Measurements from ENCODE around the gene FBXL19.
"Not testable (repeated sequence)": the region's sequence is repeated elsewhere in the genome, so short reads cannot be mapped to it uniquely, and the experiment has no call there.

The FBXL19 gene, protein sequence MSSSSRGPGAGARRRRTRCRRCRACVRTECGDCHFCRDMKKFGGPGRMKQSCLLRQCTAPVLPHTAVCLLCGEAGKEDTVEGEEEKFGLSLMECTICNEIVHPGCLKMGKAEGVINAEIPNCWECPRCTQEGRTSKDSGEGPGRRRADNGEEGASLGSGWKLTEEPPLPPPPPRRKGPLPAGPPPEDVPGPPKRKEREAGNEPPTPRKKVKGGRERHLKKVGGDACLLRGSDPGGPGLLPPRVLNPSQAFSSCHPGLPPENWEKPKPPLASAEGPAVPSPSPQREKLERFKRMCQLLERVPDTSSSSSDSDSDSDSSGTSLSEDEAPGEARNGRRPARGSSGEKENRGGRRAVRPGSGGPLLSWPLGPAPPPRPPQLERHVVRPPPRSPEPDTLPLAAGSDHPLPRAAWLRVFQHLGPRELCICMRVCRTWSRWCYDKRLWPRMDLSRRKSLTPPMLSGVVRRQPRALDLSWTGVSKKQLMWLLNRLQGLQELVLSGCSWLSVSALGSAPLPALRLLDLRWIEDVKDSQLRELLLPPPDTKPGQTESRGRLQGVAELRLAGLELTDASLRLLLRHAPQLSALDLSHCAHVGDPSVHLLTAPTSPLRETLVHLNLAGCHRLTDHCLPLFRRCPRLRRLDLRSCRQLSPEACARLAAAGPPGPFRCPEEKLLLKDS

DNA sequence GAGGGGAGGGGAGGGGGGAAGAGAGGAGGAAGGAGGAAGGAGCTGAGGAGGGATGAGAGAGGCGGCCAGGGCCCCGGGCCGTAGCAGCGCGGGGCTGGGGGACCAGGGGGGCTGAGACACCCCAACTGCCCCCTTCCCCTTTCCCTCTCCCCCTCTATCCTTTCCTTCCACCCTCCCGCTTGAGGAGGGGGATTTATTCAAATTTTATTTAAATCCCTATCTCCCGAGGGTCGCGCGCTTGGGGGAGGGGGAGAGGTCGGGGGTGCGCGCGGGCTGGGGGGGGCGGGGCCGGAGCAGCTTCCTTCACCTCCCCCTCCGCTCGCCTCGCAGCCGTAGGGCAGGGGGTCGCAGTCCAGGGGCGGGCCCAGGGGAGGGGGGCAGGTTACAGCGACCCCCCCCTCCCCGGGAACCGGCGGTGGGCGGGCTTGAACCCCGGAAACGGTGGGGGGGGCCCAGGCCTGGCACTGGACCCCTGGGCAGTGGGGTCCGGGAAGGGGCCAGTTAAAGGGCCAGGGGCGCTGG is at the start of gene FBXL19:
Gene FBXL19, plus strand, starts transcription at position 19 of the 522 bp plus-strand sequence. CDS start 2,183 bp downstream, outside the sequence.
- no peak for DNase-seq (ENCODE audit: low read depth in 2 of 2)

DNA sequence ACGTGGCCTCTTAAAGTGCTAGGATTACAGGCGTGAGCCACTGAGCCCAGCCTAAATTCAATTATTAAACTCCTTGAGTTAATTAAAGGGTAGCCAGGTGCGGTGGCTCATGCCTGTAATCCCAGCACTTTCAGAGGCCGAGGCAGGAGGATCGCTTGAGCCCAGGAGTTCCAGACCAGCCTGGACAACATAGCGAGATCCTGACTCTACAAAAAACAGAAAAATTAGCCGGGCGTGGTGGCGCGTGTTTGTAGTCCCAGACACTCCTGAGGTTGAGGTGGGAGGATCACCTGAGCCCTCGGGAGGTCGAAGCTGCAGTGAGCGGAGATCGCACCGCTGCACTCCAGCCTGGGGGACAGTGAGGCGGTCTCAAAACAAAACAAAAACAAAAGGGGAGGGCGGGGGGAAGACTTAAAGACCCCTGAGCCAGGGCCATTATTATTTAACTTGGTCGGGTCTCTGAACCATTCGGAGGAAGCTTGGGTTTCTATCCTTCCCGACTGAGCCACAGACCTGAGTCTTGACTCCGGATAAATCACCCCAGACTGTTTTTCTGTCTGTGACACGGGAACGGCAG is 49.0 kb upstream of the FBXL19 start:
- DNase-seq (ENCODE audit: low read depth in 2 of 2), result no peak

DNA sequence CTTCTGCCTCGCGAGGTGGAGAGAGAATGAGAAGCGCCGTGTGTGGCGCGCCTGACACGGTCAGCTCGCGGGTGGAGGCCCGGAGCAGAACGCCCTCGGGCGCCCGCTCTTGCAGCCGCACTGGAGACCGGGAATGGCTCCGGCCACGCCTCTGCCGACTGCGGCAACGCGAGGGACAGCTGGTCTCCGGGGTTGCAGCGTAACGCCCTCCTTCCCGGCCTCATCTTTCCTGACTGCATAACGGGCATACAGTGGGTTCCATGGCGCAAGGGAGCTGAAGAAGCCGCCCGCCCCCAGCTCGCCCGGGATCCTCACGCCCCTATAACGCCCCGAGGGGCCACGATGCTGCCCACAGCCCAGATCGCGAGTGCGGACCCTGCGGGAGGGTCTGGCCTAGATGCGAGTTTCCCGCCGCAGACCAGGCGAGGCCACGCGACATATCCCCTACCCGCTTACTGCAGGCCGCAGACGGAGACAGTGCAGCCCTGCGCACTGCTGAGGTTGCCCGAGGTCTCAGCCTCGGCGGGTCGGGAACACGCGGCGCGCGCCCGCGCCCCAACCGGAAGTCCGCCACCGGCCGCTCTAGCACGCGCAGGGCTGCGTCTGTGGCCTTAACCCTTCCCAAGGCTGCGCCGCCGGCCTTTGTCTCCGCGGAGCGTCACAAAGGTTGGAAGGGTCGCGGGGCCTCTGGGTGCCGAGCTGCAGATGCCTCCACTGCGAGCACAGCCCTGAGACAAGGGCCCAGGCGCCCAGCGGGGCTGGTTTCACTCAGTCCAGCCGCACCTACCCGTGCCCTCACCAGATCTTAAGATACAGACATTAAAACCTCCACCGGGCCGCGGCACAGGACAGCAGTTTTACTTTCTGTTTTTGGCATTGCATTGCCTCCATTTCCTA is 48.3 kb upstream of the FBXL19 start:
- DNase-seq (ENCODE audit: low read depth in 2 of 2), result peak; percentile 76 to 82

DNA sequence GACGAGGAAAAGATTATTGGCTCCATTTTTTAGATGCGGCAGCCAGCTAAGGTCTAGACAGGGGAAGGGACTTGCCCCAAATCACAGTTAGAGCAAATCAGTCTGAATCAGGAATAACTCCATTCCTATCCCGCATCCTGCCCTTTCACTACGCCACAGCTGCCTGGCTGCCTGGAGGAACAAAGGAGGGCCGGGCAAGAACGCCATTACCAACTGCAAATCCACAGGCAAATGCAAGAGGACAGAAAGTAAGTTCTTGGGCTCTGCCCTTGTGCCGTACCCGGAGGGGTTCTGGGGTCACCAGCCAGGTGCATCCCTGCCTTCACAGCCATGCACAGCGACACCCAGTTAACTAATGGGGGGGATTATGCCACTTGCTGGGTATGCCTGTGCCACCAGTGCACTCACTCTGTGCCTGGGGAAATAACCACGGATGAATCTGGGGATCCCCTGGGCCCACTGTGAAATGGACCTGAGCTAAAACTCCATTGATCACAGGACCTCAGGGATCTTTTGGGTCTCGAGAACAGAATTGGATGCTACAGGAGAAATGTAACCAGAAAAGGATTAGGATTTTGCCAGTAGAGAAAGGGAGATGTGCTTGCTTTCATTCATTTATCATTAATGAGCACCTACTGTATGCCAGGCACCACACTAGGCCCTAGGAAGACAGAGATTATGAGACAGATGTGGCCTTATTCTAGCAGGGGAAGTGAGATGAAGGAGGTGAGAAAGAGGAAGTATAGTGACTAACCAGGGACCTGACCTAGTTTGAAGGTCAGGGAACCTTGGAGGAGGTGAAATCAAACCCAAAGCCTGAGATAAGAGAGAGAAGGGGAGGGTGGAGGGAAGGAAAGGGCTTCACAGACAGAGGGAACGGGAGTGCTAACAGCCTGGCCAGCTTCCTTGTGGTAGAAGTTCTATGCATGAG is 47.2 kb upstream of the FBXL19 start:
- DNase-seq (ENCODE audit: low read depth in 2 of 2), result no peak

DNA sequence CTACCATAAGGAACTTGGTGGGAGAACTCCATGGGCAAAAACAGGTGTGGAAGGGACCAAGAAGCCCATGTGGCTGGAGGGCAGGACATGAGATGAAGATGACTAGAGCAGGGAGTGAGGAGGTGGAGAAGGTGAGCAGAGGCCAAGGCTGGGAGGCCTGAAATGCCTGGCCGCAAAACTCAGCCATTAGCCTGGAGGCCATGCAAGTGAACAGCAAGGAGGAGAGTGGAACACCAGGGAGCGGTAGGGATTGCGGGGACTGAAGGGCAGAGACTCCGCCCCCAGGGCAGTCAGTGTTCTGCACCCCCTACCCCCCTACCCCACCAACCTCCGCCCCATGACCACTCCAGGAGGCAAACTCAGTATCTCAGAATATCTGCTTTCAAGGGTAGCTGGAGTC is 46.5 kb upstream of the FBXL19 start:
- DNase-seq (ENCODE audit: low read depth in 2 of 2), result no peak

DNA sequence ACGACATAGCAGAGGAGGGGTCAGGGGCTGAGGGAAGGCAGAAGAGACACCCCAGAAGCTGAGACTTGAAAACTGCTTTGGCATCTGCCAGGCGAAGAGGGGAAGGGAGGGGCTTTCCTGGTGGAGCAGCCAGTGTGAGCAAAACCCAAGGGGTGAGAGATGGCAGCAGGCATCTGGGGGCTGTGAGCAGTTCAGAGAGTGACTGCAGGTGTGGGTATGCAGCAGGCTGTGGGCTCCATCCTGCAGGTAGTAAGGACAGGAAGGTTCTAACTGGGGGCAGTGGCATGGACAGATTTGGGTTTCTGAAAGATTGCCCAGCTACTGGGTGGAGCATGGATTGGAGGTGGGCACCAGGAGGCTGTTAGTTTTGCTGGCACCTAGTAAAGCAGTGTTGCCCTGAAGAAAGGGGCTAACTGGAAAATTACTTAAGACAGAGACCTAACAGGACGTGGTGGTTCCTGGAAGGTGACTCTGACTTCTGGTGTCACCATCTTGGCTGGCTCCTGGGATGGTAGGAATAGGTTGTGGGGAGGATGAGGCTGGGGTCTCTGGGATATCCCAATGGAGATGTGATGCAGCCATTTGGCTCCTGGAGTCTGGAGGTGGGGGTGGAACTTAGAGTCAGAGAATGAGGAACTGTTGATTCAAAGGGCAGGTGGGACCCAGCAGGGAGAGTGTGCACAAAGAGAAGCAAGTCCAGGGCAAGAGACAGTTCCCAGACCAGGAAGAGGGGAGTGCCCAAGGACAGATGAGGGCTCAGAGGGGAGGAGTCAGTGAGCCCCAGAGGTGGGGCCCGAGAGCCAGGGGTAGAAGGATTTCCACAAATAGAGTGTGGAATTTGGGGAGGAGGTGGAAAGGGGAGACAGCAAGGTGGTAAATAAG is 40.7 kb upstream of the FBXL19 start:
- DNase-seq (ENCODE audit: low read depth in 2 of 2), result no peak

DNA sequence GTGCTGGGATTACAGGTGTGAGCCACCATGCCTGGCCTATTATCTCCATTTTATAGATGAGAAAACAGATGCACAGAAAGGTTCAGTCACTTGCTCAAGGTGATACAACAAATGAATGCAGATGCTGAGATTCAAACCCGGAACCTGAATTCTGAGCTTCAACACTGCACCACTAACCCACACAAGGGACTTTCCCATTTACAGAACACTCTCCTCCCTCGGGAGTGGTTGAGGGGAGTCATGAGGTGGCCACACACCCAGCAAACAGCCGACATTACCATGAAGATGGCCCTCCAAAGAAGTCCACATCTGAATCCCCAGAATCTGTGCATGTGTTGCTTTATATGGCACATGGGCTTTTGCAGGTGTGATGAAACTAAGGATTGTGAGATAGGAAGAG is 38.6 kb upstream of the FBXL19 start:
- no peak for DNase-seq (ENCODE audit: low read depth in 2 of 2)

DNA sequence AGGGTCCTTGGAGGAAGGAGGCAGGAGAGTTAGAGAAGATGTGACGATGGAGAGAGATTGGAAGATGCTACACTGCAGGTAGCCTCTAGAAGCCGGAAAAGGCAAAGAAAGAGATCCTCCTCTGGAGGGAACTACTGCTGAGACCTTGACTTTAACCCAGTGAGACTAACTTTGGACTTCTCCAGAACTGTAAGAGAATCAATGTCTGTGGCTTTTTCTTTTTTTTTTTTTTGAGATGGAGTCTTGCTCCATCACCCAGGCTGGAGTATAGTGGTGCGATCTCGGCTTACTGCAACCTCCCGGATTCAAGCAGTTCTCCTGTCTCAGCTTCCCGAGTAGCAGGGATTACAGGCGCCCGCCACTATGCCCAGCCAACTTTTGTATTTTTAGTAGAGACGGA is 38.2 kb upstream of the FBXL19 start:
- DNase-seq (ENCODE audit: low read depth in 2 of 2), result no peak

DNA sequence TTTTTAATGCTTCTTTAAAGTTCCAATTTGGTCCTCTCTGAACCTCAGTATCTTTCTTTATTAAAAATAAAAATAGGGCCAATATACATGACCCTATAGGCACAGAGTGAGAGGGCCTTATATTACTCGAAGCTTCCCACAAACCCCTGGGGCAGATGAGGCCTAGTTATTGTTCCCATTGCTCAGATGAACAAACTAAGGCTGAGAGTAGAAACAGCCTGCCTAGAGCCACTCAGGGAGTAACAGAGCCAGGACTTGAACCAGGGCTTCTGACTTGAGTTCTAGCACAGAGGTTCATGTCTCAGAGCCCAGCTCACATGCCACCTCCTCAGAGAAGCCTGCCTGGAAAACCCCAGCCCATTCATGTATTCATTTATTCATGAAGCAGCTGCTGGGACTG is 37.2 kb upstream of the FBXL19 start:
- DNase-seq (ENCODE audit: low read depth in 2 of 2), result no peak

DNA sequence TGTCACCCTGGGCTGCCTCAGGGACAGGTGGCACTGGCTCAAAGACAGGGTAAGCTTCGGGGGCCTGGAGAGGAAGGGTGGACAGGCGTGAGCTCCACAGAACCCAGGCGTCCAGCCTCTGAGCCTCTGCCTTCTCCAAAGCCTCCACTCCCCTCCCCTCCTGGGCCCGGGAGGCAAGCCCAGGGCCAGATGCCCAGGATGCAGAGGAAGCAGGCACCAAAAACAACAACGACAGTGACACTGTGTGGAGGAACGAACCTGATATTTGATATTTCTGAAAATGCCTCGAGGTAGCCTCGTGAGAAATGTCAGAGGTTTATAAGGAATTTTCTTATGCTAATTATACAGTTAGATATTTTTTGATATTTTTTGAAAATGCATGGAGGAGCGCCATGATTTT is 35.4 kb upstream of the FBXL19 start:
- DNase-seq (ENCODE audit: low read depth in 2 of 2), result no peak

DNA sequence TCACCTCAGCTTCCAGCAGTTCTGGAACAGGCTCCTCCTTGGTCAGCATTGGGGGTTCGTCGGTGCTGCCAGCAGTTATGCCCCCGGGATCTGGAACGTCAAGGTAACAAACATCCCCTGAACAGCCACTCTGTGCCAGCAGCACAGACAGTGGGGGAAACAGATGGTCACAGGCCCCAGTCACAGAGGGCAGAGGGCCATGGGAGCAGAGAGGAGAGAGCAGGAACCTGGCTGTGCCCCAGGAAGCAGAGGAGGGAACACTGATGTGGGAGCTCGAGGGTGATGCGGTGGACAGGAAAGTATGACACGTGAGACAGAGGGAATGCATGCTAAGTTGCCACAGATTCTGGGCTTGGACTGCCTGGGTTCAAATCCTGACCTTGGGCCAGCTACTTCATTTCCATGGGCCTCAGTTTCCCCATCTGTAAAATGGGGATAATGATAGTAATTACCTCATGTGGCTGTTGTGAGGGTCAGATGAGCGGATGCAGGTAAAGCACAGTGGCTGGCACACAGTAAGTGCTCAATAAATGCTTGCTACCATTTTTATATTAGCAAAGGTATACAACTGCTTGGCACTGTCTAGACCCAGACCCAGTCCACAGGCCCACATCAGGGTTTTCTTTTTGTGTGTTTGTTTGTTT is 34.4 kb upstream of the FBXL19 start:
- DNase-seq (ENCODE audit: low read depth in 2 of 2), result no peak

DNA sequence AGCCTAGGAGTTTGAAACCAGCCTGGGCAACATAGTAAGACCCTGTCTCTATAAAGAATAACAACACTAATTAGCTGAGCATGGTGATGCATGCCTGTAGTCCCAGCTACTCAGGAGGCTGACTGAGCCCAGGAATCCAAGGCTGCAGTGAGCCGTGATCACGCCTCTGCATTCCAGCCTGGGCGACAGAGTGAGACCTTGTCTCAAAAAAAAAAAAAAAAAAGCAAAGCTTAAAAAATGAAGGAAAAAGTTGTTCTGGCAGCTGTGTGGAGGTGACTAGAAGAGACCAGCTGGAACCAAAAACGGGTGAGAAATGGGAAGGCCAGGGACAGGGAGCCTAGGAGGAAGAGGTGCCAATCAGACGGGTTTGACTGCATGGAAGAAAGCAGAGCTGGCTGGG is 33.7 kb upstream of the FBXL19 start:
- DNase-seq (ENCODE audit: low read depth in 2 of 2), result no peak

DNA sequence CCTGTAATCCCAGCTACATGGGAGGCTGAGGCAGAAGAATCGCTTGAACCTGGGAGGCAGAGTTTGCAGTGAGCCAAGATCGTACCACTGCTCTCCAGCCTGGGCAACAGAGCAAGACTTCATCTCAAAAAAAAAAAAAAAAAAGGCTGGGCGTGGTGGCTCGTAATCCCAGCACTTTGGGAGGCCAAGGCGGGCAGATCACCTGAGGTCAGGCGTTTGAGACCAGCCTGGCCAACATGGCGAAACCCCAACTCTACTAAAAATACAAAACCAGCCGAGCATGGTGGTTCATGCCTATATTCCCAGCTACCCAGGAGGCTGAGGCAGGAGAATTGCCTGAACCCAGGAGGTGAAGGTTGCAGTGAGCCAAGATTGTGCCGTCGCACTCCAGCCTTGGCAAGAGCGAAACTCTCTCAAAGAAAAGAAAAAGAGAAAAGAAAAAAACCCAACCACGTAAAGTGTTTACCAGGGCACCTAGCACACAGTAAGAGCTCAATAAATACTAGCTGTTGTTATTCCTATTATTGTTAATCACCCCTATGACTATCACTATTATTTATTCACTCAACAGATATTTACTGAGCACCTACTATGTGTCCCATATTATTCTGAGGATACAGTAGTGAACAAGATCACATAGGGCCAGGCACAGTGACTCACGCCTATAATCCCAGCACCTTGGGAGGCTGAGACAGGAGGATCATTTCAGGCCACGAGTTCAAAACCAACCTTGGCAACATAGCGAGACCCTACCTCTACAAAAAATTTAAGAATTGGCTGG is 32.1 kb upstream of the FBXL19 start:
- DNase-seq (ENCODE audit: low read depth in 2 of 2), result not testable (repeated sequence)

DNA sequence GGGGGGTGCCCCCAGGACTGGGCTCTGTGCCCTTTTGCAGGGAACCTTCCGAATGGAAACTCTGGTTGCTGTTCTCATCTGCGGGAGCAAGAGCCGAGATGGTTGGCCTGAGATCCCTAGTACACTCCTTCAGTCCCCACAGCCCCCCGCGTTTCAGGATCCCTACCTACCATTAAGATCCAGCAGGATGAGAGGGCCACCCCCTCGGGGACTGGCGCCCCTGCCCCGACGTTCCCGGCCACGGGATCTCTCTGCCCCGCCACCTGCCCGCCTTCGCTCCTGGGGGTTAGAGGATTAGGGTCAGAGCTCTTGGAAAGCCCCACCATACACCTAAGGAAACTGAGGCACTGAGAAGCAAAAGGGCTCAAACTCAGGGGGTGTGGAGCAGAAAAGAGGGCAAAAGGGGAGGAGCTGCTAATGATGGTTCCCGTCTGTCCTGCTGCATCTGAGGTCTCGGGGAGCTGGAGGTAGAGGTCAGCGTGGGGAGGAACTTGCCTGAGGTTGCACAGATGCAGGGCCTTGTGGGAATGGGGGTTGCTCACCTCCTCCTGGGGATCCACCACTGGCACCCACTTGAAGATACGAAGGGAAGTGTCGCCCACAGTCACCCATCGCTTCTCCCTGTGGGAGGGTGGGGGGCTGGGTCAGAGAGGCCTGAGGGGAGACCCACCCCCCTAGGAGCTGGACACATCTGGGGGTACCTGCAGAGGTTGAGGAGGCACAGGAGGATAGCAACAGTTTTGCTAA is 30.5 kb upstream of the FBXL19 start:
- no peak for DNase-seq (ENCODE audit: low read depth in 2 of 2)

DNA sequence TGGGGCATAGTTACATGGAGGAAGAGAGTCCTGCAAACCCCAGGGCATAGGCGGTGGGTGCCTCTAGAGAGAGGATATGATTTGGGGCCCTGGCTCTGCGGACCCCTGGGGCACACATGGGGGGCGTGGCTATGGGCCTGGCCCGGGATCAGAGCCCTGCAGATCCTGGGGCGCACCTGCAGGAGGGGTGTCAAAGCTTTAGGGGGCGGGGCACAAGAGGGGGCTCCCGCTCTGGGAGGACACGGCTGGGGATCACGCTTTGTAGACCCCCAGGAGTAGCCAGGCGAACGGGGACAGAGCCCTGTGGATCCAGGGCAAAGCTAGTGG is 30.0 kb upstream of the FBXL19 start:
- no peak for DNase-seq (ENCODE audit: low read depth in 2 of 2)

DNA sequence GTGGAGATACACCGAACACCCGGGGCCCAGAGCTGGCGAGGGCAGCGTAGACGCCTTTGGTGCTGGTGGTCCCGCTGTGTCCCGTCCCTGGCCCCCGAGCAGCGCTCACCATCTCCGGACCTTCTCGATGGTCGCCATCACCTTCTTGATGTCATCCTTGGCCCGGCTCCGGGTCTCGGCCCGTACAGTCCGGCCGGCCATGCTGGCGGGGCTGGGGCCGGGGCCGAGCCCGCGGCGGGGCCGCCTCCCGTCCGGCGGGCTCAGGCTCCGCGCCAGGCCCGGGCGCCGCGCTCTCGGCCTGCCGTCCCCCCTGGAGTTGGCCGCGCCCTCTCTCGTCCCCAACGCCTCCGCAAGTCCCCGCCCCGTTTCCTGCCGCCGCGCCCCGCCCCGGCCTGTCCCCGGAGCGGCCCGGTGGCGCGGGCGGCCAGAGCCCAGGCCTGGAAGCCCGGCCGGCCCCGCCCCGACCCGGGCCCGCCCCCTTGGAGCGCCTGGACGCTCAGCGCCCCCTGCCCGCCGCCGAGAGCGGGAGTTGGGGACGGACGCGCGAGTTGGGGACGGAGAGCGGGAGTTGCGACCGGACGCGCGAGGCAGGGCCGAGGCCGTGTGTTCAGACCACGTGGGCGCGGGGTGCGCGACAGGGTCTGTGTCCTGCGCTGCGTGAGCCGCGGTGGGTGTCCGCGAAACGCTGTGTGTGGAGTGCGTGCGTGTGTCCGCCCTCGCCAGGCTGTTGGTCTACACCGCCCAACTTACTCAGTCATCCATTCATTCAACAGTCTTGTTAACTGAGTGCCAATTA is 29.4 kb upstream of the FBXL19 start, which contains the start of gene BCL7C:
Gene BCL7C, minus strand, starts transcription at position 334 of the 796 bp plus-strand sequence. Its CDS starts 133 bp downstream, at position 201.
- DNase-seq (ENCODE audit: low read depth in 2 of 2), result peak; percentile 64 to 66
